Body of pancreas (tissue), 4 donors: ENCODE results near the gene SYT11. TPM values are rescaled to one million over a fixed set of nuclear protein-coding genes. Genes with fewer than 3 reads are reported as not detected.
A peak's percentile ranks its signal among the peaks of the same experiment; 100 is the strongest.

ENCODE experiments used
- ATAC-seq: fragments of 150-250 bp; one replicate; pipeline ENCODE4 v1.9.1; 2016
- DNase-seq, 4 donors: peaks; one replicate each; pipeline ENCODE4 v3.0.0-alpha.2; 2019
- H3K27ac ChIP-seq, 4 donors: fragments of 200-600 bp; sonication (generic); 1 replicate in 3 of 4; 2 replicates in 1 of 4; pipeline versions ENCODE4 v1.5.1 to v1.6.1; 2016 to 2019; ENCODE audit warnings: mild to moderate bottlenecking in 1 of 4, mixed read lengths in 1 of 4, moderate library complexity in 1 of 4
- H3K27me3 ChIP-seq, 2 donors: fragments of 200-600 bp; sonication (generic); one replicate each; pipeline ENCODE4 v1.6.0; 2016; ENCODE audit warnings: mild to moderate bottlenecking in 1 of 2
- H3K36me3 ChIP-seq, 2 donors: fragments of 200-600 bp; sonication (generic); replicated peaks in 1 of 2; 2 replicates each; pipeline ENCODE4 v1.5.1; 2016; ENCODE audit warnings: low read depth in 2 of 2; ENCODE audit not compliant: insufficient read depth in 1 of 2
- H3K4me1 ChIP-seq: fragments of 200-600 bp; sonication (generic); one replicate; pipeline ENCODE4 v1.6.0; 2016
- H3K4me3 ChIP-seq, 2 donors: fragments of 200-600 bp; sonication (generic); 1 replicate in 1 of 2; 2 replicates in 1 of 2; pipeline ENCODE4 v1.5.1; 2016 to 2019
- H3K9me3 ChIP-seq, 3 donors: fragments of 200-600 bp; sonication (generic); 1 replicate in 2 of 3; 2 replicates in 1 of 3; pipeline ENCODE4 v1.5.1; 2016
- POLR2A ChIP-seq, 3 donors: fragments of 450-650 bp; IDR thresholded peaks; one replicate each; pipeline ENCODE4 v1.6.1; 2016; ENCODE audit warnings: antibody characterized with exemption in 3 of 3, mild to moderate bottlenecking in 2 of 3
- WGBS, 2 donors: methylation state at CpG; one replicate each; pipeline ENCODE4 v1.1.5; 2017; 5-methylcytosine and 5-hydroxymethylcytosine counted together
- intact Hi-C: fragments of 100-400 bp; cut with DNase I; formaldehyde crosslinking; loops from one replicate; pipeline ENCODE4 v1.15.1; 2023
- total RNA-seq, 2 donors: library from RNA; depleted of rRNA; stranded (reverse); fragments of >200 nt; gene quantifications; one replicate each; pipeline ENCODE4 v1.1.0, GENCODE V29; 2016
- TF ChIP-seq, protein P1 (sequence below), 7 experiments: fragments of 450-650 bp in 4 of 7; fragments of 200-600 bp in 3 of 7; sonication (generic) in 3 of 7; IDR thresholded peaks; one replicate each; pipeline ENCODE4 v1.5.1; 2016 to 2019; ENCODE audit warnings: antibody characterized with exemption in 7 of 7

SYT11 gene
- total RNA-seq, 2 donors from 2014 or later, result 1.3 to 5.4 TPM

DNA sequence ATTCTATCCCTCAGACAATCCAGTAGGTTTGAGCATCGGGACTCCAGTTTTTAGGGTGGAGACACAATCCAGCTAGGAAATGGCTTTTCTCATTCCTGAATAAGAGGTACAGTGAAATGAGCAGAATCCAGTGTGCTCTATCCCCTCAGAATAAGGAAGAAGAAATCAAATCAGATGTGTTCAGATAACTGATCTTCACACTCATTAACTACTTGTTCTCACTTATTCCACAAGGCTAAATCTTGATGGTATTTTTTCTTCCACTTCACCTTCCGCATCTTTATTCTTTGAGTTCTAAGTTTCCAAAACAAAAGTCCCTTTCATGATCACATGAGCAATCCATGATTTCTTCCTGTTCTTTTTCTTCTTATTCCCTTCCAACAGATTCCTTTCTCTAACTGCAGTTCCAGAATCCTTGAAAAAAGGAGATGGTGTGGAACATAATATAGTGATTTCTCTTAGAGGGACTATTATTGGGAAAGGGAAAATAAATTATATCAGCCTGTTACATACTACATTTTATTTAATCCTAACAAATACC lies 1.7 kb downstream of the SYT11 start:
- intact Hi-C loops, result no loop called here
- Histone ChIP-seq H3K4me1 (peaks cover 24% of the 10 kb centered on the region), H3K36me3 (no peaks in the 10 kb centered on the region), H3K9me3 (no peaks in the 10 kb centered on the region), H3K27ac (peak overlapping the region in 3 of 4 donors; percentile 10 to 81 (median 54)), H3K4me3 (no peak overlapping the region), H3K27me3 (no peaks in the 10 kb centered on the region)
- no peak for TF ChIP-seq POLR2A (IDR thresholded peaks at IDR 0.05)
- TF ChIP-seq, protein P1, sequence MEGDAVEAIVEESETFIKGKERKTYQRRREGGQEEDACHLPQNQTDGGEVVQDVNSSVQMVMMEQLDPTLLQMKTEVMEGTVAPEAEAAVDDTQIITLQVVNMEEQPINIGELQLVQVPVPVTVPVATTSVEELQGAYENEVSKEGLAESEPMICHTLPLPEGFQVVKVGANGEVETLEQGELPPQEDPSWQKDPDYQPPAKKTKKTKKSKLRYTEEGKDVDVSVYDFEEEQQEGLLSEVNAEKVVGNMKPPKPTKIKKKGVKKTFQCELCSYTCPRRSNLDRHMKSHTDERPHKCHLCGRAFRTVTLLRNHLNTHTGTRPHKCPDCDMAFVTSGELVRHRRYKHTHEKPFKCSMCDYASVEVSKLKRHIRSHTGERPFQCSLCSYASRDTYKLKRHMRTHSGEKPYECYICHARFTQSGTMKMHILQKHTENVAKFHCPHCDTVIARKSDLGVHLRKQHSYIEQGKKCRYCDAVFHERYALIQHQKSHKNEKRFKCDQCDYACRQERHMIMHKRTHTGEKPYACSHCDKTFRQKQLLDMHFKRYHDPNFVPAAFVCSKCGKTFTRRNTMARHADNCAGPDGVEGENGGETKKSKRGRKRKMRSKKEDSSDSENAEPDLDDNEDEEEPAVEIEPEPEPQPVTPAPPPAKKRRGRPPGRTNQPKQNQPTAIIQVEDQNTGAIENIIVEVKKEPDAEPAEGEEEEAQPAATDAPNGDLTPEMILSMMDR (IDR thresholded peaks at IDR 0.05), result no peak
- ATAC-seq (no peak), DNase-seq (no peak)
- WGBS, 2 donors, result 78 to 82% methylated on average over 2 of the region's 2 CpGs

DNA sequence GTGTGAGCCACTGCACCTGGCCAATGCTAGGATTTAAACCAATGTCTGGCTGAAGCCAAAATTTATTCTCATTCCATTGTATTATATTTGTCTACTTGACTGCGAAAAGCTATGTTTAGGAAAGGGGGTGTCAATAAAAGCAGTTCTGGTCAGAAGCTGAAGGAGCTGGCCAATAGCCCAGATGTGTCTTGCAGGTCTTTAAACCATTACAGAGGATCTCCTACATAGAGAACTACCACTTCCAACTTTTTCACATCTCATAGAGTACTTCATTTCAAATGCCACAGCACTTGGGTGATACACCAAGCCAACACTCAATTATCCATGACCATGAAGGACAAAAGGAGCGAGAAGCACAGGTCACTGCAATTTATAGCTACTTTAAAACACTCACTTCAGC lies 2.5 kb downstream of the SYT11 start:
- Histone ChIP-seq H3K36me3 (no peaks in the 10 kb centered on the region), H3K4me1 (peaks cover 17% of the 10 kb centered on the region), H3K4me3 (no peak overlapping the region), H3K27ac (no peak overlapping the region), H3K27me3 (no peaks in the 10 kb centered on the region), H3K9me3 (no peaks in the 10 kb centered on the region)
- DNase-seq (no peak), ATAC-seq (no peak)
- TF ChIP-seq, protein P1 (IDR thresholded peaks at IDR 0.05), result no peak
- TF ChIP-seq POLR2A (IDR thresholded peaks at IDR 0.05), result no peak
- intact Hi-C loops, result no loop called here
- 57 to 79% methylated on average over 2 of the region's 2 CpGs for WGBS, 2 donors

DNA sequence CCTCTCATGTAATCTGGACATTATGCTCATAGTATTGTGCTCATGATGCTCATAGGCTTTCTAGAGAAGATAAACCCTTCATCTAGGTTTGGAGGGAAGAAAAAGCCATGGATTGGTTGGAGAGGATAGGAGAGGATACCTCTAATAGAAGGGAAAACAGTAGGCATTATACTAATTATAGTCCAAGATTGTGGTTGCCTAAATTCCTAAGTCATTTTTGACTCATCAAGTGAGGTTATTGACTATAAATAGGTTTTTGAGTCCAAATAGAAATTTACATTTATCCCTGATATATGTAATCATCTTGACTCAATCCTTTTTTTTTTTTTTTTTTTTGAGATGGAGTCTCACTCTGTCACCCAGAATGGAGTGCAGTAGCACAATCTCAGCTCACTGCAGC lies 5.0 kb downstream of the SYT11 start:
- TF ChIP-seq, protein P1 (IDR thresholded peaks at IDR 0.05), result no peak
- TF ChIP-seq POLR2A (IDR thresholded peaks at IDR 0.05), result no peak
- no peak for ATAC-seq
- Histone ChIP-seq H3K27me3 (no peaks in the 10 kb centered on the region), H3K4me1 (no peaks in the 10 kb centered on the region), H3K27ac (no peak overlapping the region), H3K4me3 (no peak overlapping the region), H3K9me3 (no peaks in the 10 kb centered on the region), H3K36me3 (no peaks in the 10 kb centered on the region)
- DNase-seq, result no peak
- intact Hi-C loops, result no loop called here

DNA sequence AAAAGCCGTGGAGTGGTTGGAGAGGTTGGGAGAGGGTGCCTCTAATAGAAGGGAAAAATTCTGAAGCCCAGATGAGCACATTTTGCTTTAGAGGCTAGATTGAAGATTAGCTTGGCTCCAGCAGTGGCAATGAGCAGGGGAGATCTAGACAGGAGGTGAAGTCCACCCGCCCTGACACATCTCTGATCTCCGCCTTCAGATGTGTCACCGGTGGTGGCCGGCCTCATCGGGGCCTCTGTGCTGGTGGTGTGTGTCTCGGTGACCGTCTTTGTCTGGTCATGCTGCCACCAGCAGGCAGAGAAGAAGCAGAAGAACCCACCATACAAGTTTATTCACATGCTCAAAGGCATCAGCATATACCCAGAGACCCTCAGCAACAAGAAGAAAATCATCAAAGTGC lies 8.4 kb downstream of the SYT11 start:
- Histone ChIP-seq H3K27ac (no peak overlapping the region), H3K36me3 (no peaks in the 10 kb centered on the region), H3K4me1 (peaks cover 9% of the 10 kb centered on the region), H3K27me3 (no peaks in the 10 kb centered on the region), H3K9me3 (no peaks in the 10 kb centered on the region), H3K4me3 (no peak overlapping the region)
- DNase-seq (no peak), ATAC-seq (no peak)
- TF ChIP-seq, protein P1 (IDR thresholded peaks at IDR 0.05), result no peak
- no peak for TF ChIP-seq POLR2A (IDR thresholded peaks at IDR 0.05)
- WGBS, 2 donors, result 82 to 83% methylated on average over 8 of the region's 8 CpGs
- intact Hi-C loops, result no loop called here

DNA sequence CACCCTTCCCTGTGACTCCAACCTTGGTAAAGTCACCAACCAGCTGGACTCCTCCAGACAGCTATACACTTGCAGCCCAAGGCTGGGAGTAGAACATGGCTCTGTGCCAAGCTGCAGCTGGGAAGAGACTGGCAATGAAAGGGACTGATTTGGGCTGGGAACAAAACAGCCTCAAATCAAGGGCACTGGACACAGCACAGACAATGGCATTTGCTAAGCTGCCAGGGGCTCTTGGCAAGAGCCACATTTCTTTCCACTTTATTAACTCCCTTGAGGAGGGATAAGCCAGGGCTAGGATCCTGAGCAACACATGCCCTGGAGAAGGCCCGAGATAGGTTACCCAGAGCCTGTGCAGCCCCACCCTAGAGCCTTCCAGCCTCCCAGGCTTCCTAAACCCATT lies 12.0 kb downstream of the SYT11 start:
- Histone ChIP-seq H3K27ac (no peak overlapping the region), H3K36me3 (no peaks in the 10 kb centered on the region), H3K4me3 (no peak overlapping the region), H3K27me3 (no peaks in the 10 kb centered on the region), H3K4me1 (peaks cover 9% of the 10 kb centered on the region), H3K9me3 (no peaks in the 10 kb centered on the region)
- TF ChIP-seq, protein P1 (IDR thresholded peaks at IDR 0.05), result no peak
- TF ChIP-seq POLR2A (IDR thresholded peaks at IDR 0.05), result no peak
- intact Hi-C loops, result no loop called here
- 38 to 40% methylated on average over 1 of the region's 1 CpG for WGBS, 2 donors
- peak; percentile 45 for ATAC-seq
- DNase-seq, result peak; percentile 32 to 60 (median 48)
